Activated T-cell treated with anti-CD3 and anti-CD28 coated beads for 48 hours (primary cell): Measurements from ENCODE around the gene TAGLN3.

Source experiments
- DNase-seq: peaks from one replicate; pipeline ENCODE4 v3.0.0-alpha.2; 2020; ENCODE audit warnings: low read depth

The TAGLN3 gene

DNA sequence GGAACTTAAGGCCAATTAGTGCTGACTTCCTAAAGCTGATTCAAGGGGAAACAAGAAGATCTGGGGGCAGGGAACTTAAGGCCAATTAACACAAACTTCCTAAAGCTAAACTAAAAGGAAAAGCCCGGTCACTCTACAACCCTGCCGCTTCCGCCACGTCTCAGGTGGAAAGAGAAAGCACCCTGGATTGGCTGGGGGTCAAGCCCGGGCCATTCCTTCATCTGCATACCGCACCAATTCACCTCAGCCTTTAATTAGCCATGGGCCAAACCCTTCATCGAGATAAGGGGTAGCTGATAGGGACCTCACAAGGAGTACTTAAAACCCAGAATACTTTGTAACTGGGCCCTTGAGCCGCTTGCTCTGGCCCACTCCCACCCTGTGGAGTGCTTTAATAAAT, 50.2 kb downstream of the TAGLN3 start:
- no peak for DNase-seq

DNA sequence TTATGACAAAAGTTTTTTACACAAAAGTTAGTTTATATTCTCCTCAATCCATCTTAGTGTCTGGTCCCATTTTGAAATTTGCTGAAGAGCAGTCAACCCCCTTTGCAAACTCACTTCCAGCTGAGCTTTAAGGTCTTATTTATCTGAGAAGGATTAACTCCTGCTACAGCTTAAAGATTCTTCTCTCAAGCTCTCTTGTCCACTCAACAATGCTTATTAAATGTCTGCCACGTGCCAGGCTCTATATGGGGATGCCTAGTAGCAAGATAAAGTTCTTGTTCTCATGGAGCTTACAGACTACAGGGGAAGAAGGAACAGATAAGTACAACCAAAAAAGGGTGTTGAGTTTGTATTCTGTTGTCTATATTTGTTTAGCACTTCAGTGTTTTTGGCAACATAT, 54.5 kb downstream of the TAGLN3 start:
- DNase-seq = no peak

DNA sequence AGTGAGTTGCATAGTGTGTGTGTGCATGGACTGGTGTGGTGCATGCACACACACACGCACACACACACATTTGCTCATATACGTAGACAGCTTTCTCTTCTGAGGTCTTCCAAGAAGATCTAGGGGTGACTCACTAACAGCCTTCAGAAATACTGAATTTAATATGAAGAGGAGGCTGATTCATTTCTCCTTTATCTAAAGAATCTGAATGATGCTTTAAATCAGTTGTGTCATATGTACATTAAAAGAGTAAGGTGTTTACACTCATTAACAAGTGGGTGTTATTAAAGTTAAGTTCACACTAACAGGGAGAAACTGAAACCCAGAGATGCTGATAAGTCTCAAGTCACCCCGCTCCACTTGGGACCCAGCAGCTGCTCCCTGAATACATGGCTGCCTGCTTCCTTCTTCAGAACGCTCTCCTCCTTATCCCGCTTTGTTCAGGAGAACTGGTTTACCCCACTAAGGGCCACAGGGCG, 57.8 kb downstream of the TAGLN3 start:
- DNase-seq = no peak

DNA sequence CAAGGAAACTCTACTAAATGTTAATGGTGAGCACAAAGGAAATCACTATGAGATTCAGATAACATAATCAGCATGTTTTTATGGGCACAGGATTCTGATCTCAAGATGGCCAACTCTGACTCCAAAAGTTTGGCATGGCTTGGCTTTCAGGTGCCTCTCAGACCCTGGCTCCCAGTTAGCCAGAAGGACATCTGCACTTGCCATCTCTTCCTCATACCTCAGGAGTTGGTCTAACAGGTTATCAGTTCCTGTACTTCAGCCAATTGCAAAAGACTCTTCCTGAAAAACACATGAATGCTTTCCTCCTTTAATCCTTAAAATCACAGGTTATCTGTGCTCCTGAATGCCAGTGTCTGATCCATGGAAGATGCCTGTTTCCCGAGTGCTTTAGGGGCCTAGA, 60.8 kb downstream of the TAGLN3 start:
- DNase-seq = no peak

DNA sequence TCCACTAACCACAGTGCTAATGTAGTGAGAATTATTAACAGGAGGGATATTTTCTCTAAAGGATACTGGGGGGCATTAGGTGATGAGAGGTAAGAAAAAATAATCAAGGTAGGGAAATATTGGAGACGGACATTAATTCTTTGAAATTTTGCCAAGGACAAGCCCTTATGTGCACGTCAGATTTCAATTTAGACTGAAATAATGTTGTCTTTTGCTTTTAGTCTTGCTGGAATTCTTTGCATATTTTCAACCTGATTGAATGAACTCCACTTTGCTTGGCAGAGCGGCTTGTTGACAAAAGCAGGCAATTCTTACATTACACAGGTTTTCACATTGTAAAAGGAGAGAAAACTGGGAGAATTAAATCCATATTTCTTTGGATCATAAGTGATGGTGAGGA, 62.4 kb downstream of the TAGLN3 start:
- DNase-seq = no peak
